ENCODE data around the gene HERPUD1. TPM values are rescaled to one million over a fixed set of nuclear protein-coding genes. Genes with fewer than 3 reads are reported as not detected.

Gene HERPUD1
- total RNA-seq, 1 experiment from 2014 or later: 35.3 TPM

- TF ChIP-seq CTCF (conservative IDR thresholded peaks at IDR 0.05) (no peak), EZH2 (IDR thresholded peaks at IDR 0.05; ENCODE audit: low read depth) (no peak)
- CTCF ChIA-PET: no interaction called here
- H3K36me3 ChIP-seq (ENCODE audit: low read depth): no peaks in the 10 kb centered on the region
- H3K9me2 ChIP-seq (ENCODE audit: insufficient read depth): no peaks in the 10 kb centered on the region
- H4K20me1 ChIP-seq (ENCODE audit: insufficient read depth): no peaks in the 10 kb centered on the region
- BruUV-seq (replicated peaks): no TSS peak
- intact Hi-C loops (cut with micrococcal nuclease; ENCODE audit: unreplicated experiment): no loop called here
- H3K9me3 ChIP-seq (ENCODE audit: insufficient read depth, low read depth): no peaks in the 10 kb centered on the region
- DNase-seq: no peak
- H3K79me2 ChIP-seq (ENCODE audit: low read depth): no peaks in the 10 kb centered on the region
- no peaks in the 10 kb centered on the region for H3F3A ChIP-seq (ENCODE audit: insufficient read depth, low read depth)
- 0 out of 2 replicates have a peak, but pooled peaks cover 3% of the 10 kb centered on the region for H3K4me1 ChIP-seq (replicated peaks; ENCODE audit: insufficient read depth)
- POLR2A ChIA-PET (ENCODE audit: unreplicated experiment): no interaction called here
- no peak overlapping the region for H2AFZ ChIP-seq
- no peak overlapping the region for H3K27ac ChIP-seq
- no peak overlapping the region for H3K4me3 ChIP-seq
- no peak overlapping the region for H3K4me2 ChIP-seq
- H3K27me3 ChIP-seq (ENCODE audit: insufficient read depth, low read depth): no peaks in the 10 kb centered on the region
Observed at GRCh38 chr16:56907401-56907800, 24.5 kb upstream of the HERPUD1 start.

GRCh38 chr16:56909527-56909979, 22.4 kb upstream of the HERPUD1 start:
- TF ChIP-seq CTCF (conservative IDR thresholded peaks at IDR 0.05) (no peak), EZH2 (IDR thresholded peaks at IDR 0.05; ENCODE audit: low read depth) (no peak)
- POLR2A ChIA-PET (ENCODE audit: unreplicated experiment): no interaction called here

GRCh38 chr16:56910112-56910511, 21.8 kb upstream of the HERPUD1 start:
- BruUV-seq (replicated peaks): no TSS peak
- no peaks in the 10 kb centered on the region for H4K20me1 ChIP-seq (ENCODE audit: insufficient read depth)
- no peaks in the 10 kb centered on the region for H3K79me2 ChIP-seq (ENCODE audit: low read depth)
- CTCF ChIA-PET: no interaction called here
- POLR2A ChIA-PET (ENCODE audit: unreplicated experiment): no interaction called here
- H3K9me3 ChIP-seq (ENCODE audit: insufficient read depth, low read depth): no peaks in the 10 kb centered on the region
- no peaks in the 10 kb centered on the region for H3F3A ChIP-seq (ENCODE audit: insufficient read depth, low read depth)
- no peak overlapping the region for H2AFZ ChIP-seq
- no peak overlapping the region for H3K4me2 ChIP-seq
- H3K4me1 ChIP-seq (replicated peaks; ENCODE audit: insufficient read depth): 0 out of 2 replicates have a peak, but pooled peaks cover 3% of the 10 kb centered on the region
- H3K36me3 ChIP-seq (ENCODE audit: low read depth): no peaks in the 10 kb centered on the region
- no peaks in the 10 kb centered on the region for H3K27me3 ChIP-seq (ENCODE audit: insufficient read depth, low read depth)
- no peak overlapping the region for H3K4me3 ChIP-seq
- no peak overlapping the region for H3K27ac ChIP-seq
- no peak for DNase-seq
- TF ChIP-seq CTCF (conservative IDR thresholded peaks at IDR 0.05) (no peak), EZH2 (IDR thresholded peaks at IDR 0.05; ENCODE audit: low read depth) (no peak)
- H3K9me2 ChIP-seq (ENCODE audit: insufficient read depth): no peaks in the 10 kb centered on the region
- intact Hi-C loops (cut with micrococcal nuclease; ENCODE audit: unreplicated experiment): no loop called here

More at GRCh38 chr16:56909527-56909979, 22.4 kb upstream of the HERPUD1 start:
- Histone ChIP-seq H2AFZ (no peak overlapping the region), H3K4me2 (no peak overlapping the region), H3K9me2 (ENCODE audit: insufficient read depth) (no peaks in the 10 kb centered on the region), H3F3A (ENCODE audit: insufficient read depth, low read depth) (no peaks in the 10 kb centered on the region), H4K20me1 (ENCODE audit: insufficient read depth) (no peaks in the 10 kb centered on the region), H3K36me3 (ENCODE audit: low read depth) (no peaks in the 10 kb centered on the region), H3K27me3 (ENCODE audit: insufficient read depth, low read depth) (no peaks in the 10 kb centered on the region), H3K4me1 (replicated peaks; ENCODE audit: insufficient read depth) (0 out of 2 replicates have a peak, but pooled peaks cover 3% of the 10 kb centered on the region), H3K9me3 (ENCODE audit: insufficient read depth, low read depth) (no peaks in the 10 kb centered on the region), H3K27ac (no peak overlapping the region), H3K79me2 (ENCODE audit: low read depth) (no peaks in the 10 kb centered on the region), H3K4me3 (no peak overlapping the region)
- DNase-seq: no peak
- intact Hi-C loops (cut with micrococcal nuclease; ENCODE audit: unreplicated experiment): no loop called here
- no TSS peak for BruUV-seq (replicated peaks)
- CTCF ChIA-PET: no interaction called here
